ENCODE data around the gene TRRAP. TPM values are rescaled to one million over a fixed set of nuclear protein-coding genes. Genes with fewer than 3 reads are reported as not detected.

The TRRAP gene
- total and polyA plus RNA-seq, 2 of the 4 experiments (the other 2 are of a cell fraction): 12.5 to 18.1 TPM

- H4K8ac ChIP-seq (ENCODE audit: low read depth in 2 of 2, low read length in 2 of 2): no peak overlapping the region; a peak in 1 of 4 replicates
- TF ChIP-seq CTCF (conservative IDR thresholded peaks at IDR 0.05; ENCODE audit: low read depth, low read length): no peak
- TF ChIP-seq FOS (IDR thresholded peaks at IDR 0.05; ENCODE audit: low read depth, low read length): no peak
- TF ChIP-seq RCOR1 (IDR thresholded peaks at IDR 0.05; ENCODE audit: insufficient replicate concordance, low read length): no peak
- no peak for TF ChIP-seq RAD21 (IDR thresholded peaks at IDR 0.05; ENCODE audit: low read length)
- TF ChIP-seq MAZ (IDR thresholded peaks at IDR 0.05; ENCODE audit: borderline replicate concordance, low read depth, low read length): no peak
- no peak for TF ChIP-seq SMC3 (IDR thresholded peaks at IDR 0.05; ENCODE audit: low read depth, low read length)
- no peak for TF ChIP-seq NFE2L2 (IDR thresholded peaks at IDR 0.05; ENCODE audit: low read depth, low read length)
- H3K4me3 ChIP-seq (ENCODE audit: insufficient read depth, low read depth, low read length): no peak overlapping the region
- H3K9me1 ChIP-seq (ENCODE audit: insufficient read depth, low read length): peaks cover 3% of the 10 kb centered on the region; the same call in 1 of the 2 replicates
- peaks cover 11% of the 10 kb centered on the region for H4K20me1 ChIP-seq (ENCODE audit: insufficient read depth, low read length)
- H3K4me2 ChIP-seq (ENCODE audit: low read depth, low read length): no peak overlapping the region
- H3K23ac ChIP-seq (ENCODE audit: low read depth, low read length): no peak overlapping the region
- H3K18ac ChIP-seq (ENCODE audit: low read depth, low read length): no peak overlapping the region
- no peaks in the 10 kb centered on the region for H3K9me3 ChIP-seq (ENCODE audit: control insufficient read depth, insufficient read depth, low read length)
- H3K27me3 ChIP-seq (ENCODE audit: control insufficient read depth, insufficient read depth, low read length): no peaks in the 10 kb centered on the region
- no peak overlapping the region for H4K91ac ChIP-seq (ENCODE audit: insufficient read depth, low read depth, low read length)
- WGBS, 2 experiments (ENCODE audit: extremely low coverage in 2 of 2, insufficient read length in 1 of 2): no CpG with 5 or more reads among the region's 11 CpGs
- H3K4me1 ChIP-seq (ENCODE audit: control insufficient read depth, insufficient read depth, low read length): peaks cover 6% of the 10 kb centered on the region
- H2BK20ac ChIP-seq (ENCODE audit: low read depth, low read length): no peak overlapping the region
- dilution Hi-C loops (cut with HindIII; ENCODE audit: low sequenced_read_pairs, unreplicated experiment): no loop called here
- in situ Hi-C loops (cut with MboI; ENCODE audit: low sequenced_read_pairs): loop anchor here (5.0 kb wide), 1 partner anchor 266 kb away; no protein-coding TSS in a partner anchor
- H2AK9ac ChIP-seq (replicated peaks; ENCODE audit: low read depth, low read length, poor library complexity): no peak overlapping the region
- BruUV-seq (replicated peaks): no TSS peak
- no peak overlapping the region for H3K14ac ChIP-seq (replicated peaks; ENCODE audit: low read depth, low read length)
- peaks cover 59% of the 10 kb centered on the region for H3K36me3 ChIP-seq (ENCODE audit: control insufficient read depth, insufficient read depth, low read length)
- no peak overlapping the region for H3K9ac ChIP-seq (ENCODE audit: low read depth, low read length)
- DNase-seq (no peak), ATAC-seq (ENCODE audit: low read depth) (no peak)
- H2BK120ac ChIP-seq (ENCODE audit: low read depth, low read length): no peak overlapping the region
- no peak overlapping the region for H2BK5ac ChIP-seq (ENCODE audit: low read depth, low read length, poor library complexity, severe bottlenecking)
- no peak overlapping the region for H4K5ac ChIP-seq (ENCODE audit: low read depth, low read length)
- CTCF ChIA-PET: no interaction called here
- H3K56ac ChIP-seq (ENCODE audit: extremely low read depth, insufficient read depth, low read length): no peak overlapping the region
- H3K4ac ChIP-seq (ENCODE audit: low read depth, low read length): no peak overlapping the region
- H2BK15ac ChIP-seq (ENCODE audit: low read depth, low read length): no peak overlapping the region
- H2AFZ ChIP-seq (replicated peaks; ENCODE audit: low read length, poor library complexity): no peak overlapping the region
- no peak overlapping the region for H3K27ac ChIP-seq (ENCODE audit: insufficient read depth, low read length)
- H3K79me1 ChIP-seq (ENCODE audit: low read depth in 1 of 2, low read length in 2 of 2): peaks cover 20 to 47% of the 10 kb centered on the region in 2 experiments
- intact Hi-C loops (cut with micrococcal nuclease): loop anchor here (5.0 kb wide), 1 partner anchor 286 kb away; the partner anchor contains the start of gene ARPC1A
- POLR2A ChIA-PET (ENCODE audit: unreplicated experiment): no interaction called here
- H2AK5ac ChIP-seq (ENCODE audit: low read depth, low read length): no peak overlapping the region
Observed at GRCh38 chr7:99041526-99041925, 163.2 kb downstream of the TRRAP start.
